IPS-18c (cell line): ENCODE measurements around the gene EXOC3L4.

Experiments used
- H3K4me3 ChIP-seq: 2 replicates; pipeline ENCODE4 v1.7.0; 2013; ENCODE audit warnings: low read depth, mild to moderate bottlenecking, low read length, moderate library complexity; ENCODE audit not compliant: insufficient read depth
- H3K9me3 ChIP-seq: one replicate; pipeline ENCODE4 v1.6.1; 2013; ENCODE audit warnings: mild to moderate bottlenecking, low read length, moderate library complexity; ENCODE audit not compliant: control insufficient read depth, insufficient read depth

Gene EXOC3L4

DNA sequence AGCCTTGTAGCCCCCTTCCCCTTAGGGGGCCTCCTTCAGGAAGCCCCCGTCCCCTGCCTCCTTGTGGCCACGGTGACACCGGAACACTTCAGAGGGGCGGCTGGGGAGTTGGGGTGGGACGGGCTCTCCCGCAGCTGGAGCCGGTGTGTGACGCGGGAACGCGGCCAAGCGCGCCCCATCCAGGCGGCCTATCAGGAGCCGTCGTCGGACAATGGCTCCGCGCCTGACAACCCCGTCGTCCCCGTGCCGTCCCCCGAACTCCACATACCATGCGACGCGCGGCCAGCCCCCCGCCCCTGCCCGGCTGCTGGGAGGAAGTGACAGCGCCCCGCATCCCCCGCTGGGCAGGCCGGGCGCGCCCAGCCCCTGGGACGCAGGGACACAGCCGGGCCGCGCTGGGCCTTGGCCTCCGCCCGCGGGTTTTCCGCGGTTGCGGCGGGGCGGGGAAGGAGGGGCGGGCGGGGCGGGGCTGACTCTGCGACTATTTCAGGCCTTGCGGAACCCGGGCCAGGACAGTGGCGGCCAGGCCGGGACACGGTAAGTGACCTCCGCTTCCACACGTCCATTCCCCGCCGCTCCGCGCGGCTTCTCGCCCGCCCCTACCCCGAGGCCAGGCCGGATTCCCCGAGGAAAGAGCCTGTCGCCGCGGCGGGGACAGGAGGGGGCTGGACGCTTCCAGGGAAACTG, 28.6 kb downstream of the EXOC3L4 start, which contains the start of gene TNFAIP2:
TSS of gene TNFAIP2 (plus strand) at position 515 of the 687 bp plus-strand sequence. CDS start 2,997 bp downstream, outside the sequence.
- Histone ChIP-seq H3K4me3 (peak within 1 kb of the TSS; percentile 28), H3K9me3 (peaks cover 2% of the 10 kb centered on the region)

DNA sequence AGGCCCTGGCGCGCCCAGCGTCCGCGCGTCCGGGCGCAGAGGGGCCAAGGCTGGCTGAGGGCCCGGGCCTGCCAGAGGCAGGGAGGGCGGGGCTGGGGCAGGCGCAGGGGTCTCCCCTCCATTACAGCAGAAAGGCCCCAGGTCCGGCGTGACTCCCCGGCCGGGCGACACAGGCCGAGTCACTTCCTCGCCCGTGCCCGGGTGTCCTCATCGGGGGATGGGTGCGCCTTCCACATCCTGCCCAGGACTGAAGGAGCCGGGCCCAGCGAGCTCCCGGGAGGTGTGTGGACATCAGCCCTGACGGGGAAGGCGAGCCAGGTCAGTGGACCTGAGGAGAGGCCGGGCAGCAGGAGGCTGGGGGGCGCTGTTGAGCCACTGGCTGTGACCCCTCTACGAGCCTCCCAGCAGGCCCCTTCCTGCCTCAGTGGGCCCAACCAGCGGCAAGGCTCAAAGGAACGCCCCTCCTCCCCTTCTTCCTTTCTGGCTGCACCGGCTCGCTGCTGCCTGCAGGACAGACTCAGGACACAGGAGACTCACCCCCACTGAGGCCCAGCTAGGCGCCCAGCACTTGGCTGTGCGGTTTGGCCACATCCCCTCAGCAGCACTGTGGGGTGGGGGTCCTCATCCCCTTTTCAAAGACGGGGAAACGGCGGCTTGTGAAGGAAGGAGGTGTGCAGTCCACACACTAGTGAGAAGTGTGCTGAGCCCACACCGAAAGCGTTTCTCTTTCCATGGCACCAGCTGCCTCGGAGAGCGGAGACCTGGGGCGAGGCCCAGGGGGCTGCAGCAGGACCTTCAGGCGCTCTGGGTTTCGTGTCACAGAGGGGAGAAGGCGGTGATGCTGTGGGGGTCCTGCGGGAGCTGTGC, 29.3 kb downstream of the EXOC3L4 start:
- Histone ChIP-seq H3K9me3 (peaks cover 2% of the 10 kb centered on the region), H3K4me3 (peak overlapping the region; percentile 24; the same call in 1 of the 2 replicates)

- H3K4me3 ChIP-seq: no peak overlapping the region
- peaks cover 2% of the 10 kb centered on the region for H3K9me3 ChIP-seq
Measured at GRCh38 chr14:103124501-103125001, 30.0 kb downstream of the EXOC3L4 start.

DNA sequence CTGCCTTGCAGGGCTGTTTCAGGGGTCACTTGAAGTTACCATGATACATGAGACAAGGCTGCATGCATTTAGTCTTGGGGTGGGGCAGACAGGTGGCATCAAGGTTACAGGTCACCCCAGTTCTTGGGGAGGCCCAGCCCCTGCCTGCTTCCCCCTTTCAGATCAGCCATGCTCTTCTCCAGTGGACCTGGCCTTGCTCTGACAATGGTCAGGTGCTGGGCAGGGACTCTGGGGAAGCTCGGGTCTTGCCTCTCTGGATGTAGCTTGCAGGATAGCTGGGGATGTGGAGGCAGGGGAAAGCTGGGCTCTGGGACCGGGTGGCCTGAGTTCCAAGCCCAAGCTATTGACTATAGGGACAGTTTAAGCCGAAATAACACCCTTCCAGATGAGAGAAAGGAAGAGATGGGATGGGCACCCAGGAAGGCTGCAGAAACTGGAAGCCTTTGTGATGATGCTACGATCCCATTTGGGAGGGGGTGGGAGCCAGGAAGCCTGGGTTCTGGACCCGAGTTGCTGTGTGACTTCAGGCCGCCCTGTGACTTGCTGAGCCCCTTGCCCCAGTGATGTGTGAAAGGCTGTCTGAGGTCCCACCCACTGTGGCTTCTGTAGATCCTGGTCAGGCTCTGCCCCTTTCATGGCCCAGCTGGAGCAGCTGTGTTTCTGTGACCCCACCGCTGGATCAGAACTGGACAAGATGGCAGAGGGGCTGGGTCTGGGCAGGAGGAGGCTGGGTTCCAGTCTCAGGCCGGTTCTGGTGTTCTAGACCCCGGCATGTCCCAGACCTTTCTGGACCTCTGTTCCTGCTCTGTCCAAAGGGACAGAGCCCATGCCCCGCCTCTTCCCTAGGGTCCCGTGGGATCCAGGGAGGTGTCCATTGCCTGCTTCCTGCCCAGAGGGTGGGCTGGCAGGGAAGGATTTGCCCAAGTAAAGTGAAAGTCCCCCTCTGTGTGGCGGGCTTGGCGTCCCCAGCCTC, 30.9 kb downstream of the EXOC3L4 start:
- Histone ChIP-seq H3K9me3 (peaks cover 2% of the 10 kb centered on the region), H3K4me3 (no peak overlapping the region)

DNA sequence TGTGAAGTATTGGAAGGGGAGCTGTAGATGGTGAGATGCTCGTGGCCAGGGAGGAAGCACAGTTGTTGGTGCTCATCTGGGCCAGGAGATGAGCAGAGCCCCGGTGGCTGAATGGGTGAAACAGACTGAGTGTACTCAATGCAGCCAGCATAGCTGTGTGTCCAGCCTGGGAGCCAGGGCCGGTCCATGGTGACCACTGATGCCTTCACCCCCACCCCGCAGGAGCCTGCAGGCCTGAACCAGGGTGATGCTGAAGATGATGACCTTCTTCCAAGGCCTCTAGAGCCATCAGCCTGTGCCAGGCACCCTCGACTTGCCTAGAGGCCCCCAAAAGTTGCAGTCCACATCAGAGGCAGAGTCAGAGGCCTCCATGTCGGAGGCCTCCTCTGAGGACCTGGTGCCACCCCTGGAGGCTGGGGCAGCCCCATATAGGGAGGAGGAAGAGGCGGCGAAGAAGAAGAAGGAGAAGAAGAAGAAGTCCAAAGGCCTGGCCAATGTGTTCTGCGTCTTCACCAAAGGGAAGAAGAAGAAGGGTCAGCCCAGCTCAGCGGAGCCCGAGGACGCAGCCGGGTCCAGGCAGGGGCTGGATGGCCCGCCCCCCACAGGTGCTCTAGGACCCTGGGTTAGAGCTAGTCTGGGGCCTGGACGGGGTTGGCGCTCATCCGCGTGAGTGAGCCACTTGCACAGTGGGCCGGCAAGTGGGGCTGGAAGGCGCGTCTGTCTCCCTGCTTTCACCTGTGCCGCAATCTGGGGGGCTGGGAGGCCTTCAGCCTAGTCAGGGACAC, 31.8 kb downstream of the EXOC3L4 start:
- peak overlapping the region; percentile 11 for H3K4me3 ChIP-seq
- peaks cover 2% of the 10 kb centered on the region for H3K9me3 ChIP-seq

GRCh38 chr14:103126873-103127304, 32.4 kb downstream of the EXOC3L4 start:
- H3K4me3 ChIP-seq: peak overlapping the region; percentile 11
- H3K9me3 ChIP-seq: peaks cover 2% of the 10 kb centered on the region

GRCh38 chr14:103127356-103127755, 32.8 kb downstream of the EXOC3L4 start:
- Histone ChIP-seq H3K9me3 (peaks cover 2% of the 10 kb centered on the region), H3K4me3 (no peak overlapping the region)

- H3K9me3 ChIP-seq: peaks cover 2% of the 10 kb centered on the region
- H3K4me3 ChIP-seq: no peak overlapping the region
Measured at GRCh38 chr14:103127861-103128598, 33.5 kb downstream of the EXOC3L4 start.

- H3K9me3 ChIP-seq: peaks cover 2% of the 10 kb centered on the region
- no peak overlapping the region for H3K4me3 ChIP-seq
Measured at GRCh38 chr14:103128631-103129300, 34.2 kb downstream of the EXOC3L4 start.

- Histone ChIP-seq H3K4me3 (no peak overlapping the region), H3K9me3 (peaks cover 2% of the 10 kb centered on the region)
Measured at GRCh38 chr14:103129301-103130016, 34.9 kb downstream of the EXOC3L4 start.

GRCh38 chr14:103130017-103130764, 35.7 kb downstream of the EXOC3L4 start:
- Histone ChIP-seq H3K4me3 (no peak overlapping the region), H3K9me3 (peaks cover 2% of the 10 kb centered on the region)

DNA sequence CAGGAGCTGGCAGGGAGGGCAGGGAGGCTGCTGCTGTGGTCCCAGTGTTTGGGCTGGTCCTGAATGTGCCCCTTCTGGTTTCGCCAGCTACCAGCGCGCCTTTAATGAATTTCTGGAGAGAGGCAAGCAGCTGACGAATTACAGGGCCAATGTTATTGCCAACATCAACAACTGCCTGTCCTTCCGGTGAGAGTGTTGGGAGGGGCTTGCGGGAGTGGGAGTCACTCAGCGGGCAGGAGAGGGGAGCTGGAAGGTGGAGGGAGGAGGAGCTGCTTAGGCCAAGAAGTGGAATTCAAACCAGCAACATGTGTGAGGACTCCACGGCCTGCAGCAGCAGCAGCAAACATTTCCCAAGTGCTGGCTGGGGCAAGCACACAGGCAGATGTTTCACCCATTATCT, 36.4 kb downstream of the EXOC3L4 start:
- no peak overlapping the region for H3K4me3 ChIP-seq
- no peaks in the 10 kb centered on the region for H3K9me3 ChIP-seq

GRCh38 chr14:103131580-103131979, 37.1 kb downstream of the EXOC3L4 start:
- no peak overlapping the region for H3K4me3 ChIP-seq

More at GRCh38 chr14:103131580-103131979, 37.1 kb downstream of the EXOC3L4 start:
- no peaks in the 10 kb centered on the region for H3K9me3 ChIP-seq
